Amniotic epithelial cell (primary cell): ENCODE data around the gene CWC22.
A peak's percentile ranks its signal among the peaks of the same experiment; 100 is the strongest.
"Not testable (repeated sequence)": the region's sequence is repeated elsewhere in the genome, so short reads cannot be mapped to it uniquely, and the experiment has no call there.

Source experiments
- DNase-seq: peaks from one replicate; pipeline ENCODE4 v3.0.0-alpha.2; 2010; ENCODE audit warnings: low read depth

Gene CWC22

GRCh38 chr2:180003073-180003472 lies 4.0 kb downstream of the CWC22 start:
- no peak for DNase-seq

GRCh38 chr2:180002198-180002770 lies 4.8 kb downstream of the CWC22 start:
- no peak for DNase-seq

DNA sequence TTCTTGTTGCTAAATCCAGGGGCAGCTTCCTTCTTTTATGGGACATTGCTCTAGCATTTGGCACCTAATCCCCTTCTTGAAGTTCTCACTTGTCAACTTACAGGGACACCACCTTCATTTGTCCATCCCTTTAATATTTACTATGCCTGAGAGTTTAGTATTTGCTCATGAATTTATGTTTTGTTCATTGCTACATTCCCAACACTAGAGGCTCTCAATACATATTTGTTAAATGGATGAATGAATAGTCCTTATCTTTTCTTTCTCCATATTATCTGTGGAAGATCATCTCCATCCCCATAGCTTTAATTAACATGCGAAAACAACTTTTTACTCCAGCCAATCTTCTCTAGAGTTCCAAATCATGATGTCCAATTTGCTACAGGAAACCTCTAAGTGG lies 5.4 kb downstream of the CWC22 start:
- no peak for DNase-seq

GRCh38 chr2:180000434-180000833 lies 6.7 kb downstream of the CWC22 start:
- DNase-seq: peak; percentile 57

- no peak for DNase-seq
Measured at GRCh38 chr2:179999000-179999399, 8.1 kb downstream of the CWC22 start.

GRCh38 chr2:179995741-179996515 lies 11.2 kb downstream of the CWC22 start:
- no peak for DNase-seq

DNA sequence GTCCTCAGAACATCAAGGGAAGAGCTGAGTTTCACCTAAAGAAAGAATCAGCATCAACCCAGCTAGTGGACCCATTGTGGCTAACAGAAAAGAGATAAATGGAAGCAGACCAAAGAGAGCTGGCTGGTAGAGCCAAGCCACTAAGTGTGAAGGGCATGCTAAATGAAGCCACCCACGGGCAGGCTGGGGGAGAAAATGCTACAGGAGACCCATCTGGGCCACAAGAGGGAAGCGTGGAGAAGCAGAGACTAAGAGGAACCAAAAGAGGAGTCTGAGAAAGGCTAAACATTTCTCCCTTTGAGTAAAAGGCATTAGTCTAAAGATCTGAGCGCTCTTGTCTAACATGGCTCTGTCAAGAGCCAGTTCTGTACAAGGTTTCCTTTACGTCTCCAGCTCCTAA lies 15.8 kb downstream of the CWC22 start:
- no peak for DNase-seq

GRCh38 chr2:179990676-179991317 lies 16.3 kb downstream of the CWC22 start:
- no peak for DNase-seq

DNA sequence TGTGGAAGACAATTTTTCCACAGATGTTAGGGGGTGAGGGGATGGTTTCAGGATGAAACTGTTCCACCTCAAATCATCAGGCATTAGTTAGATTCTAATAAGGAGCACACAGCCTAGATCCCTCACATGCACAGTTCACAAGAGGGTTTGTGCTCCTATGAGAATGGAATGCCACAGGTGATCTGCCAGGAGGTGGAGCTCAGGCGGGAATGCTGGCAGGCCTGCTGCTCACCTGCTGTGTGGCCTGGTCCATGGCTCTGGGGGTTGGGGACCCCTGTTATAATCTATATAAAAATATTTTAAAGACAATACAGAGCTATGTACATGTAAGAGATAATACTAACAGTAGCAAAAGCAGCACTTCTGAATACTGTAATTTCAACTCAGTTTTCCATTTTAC lies 19.2 kb downstream of the CWC22 start:
- no peak for DNase-seq

- no peak for DNase-seq
Measured at GRCh38 chr2:179985163-179985820, 21.8 kb downstream of the CWC22 start.

DNA sequence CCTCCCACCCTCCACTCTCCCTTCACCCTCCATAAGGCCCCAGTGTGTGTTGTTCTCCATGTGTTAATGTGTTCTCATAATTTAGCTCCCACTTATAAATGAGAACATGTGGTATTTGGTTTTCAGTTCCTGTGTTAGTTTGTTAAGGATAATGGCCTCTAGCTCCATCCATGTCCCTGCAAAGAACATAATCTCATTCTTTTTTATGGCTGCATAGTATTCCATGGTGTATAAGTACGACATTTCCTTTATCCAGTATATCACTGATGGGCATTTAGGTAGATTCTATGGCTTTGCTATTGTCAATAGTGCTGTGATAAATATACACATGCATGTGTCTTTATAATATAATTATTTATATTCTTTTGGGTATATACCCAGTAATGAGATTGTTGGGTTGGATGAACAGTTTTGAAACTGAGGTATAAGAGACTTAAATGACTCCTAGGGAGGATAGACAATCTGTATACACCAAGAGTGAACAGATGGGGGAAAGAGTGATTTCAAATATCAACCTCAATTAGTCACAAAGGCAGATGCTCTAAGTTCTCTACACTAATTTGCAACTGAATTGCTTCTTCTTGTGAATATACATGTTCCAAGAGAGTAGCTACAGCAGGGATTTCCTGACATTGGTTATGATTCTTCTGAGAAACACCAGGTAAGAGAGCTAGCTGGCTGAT lies 23.7 kb downstream of the CWC22 start:
- no peak for DNase-seq

- DNase-seq: peak; percentile 41
Measured at GRCh38 chr2:179981085-179981484, 26.0 kb downstream of the CWC22 start.

DNA sequence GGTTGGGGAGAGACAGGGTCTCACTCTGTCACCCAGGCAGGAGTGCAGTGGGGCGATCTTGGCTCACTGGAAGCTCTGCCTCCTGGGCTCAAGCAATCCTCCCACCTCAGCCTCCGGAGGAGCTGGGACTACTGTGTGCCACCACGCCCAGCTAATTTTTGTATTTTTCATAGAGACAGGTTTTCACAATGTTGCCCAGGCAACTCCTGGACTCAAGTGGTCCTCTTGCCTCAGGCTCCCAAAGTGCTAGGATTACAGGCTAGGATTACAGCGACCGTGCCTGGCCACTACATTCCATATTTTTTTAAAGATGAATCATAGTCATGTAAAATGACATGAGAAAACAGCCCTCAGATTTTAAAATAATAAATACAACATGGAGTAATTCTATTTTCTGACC lies 32.3 kb downstream of the CWC22 start:
- peak; percentile 12 for DNase-seq

DNA sequence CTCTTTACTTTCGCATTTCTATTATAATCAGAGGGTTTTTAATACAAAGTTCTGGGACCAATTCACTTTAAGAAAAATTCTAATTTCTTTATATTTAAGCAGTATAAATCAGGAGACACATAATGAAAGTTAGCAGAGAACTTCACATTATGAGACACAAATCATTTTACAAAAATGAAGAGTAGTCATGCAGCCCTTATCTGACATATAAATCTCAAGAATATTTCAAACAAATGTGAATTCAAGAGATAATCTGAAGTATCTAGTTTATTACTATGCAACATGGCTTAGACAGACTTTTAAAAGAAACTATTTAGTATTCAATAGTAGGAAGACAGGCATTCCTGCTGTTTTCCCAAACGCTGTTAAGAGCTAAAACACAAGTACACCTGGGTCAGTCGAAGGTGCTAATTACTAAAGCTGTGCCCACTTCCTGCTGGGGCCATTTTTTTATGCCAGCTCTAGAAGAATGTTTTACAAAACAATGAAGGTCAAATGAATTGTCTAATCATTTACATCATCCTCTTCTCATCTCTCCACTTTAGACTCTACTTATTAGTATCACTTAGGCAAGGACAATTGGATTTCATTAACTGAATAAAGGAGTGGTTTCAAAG lies 40.2 kb downstream of the CWC22 start:
- DNase-seq: peak; percentile 13

DNA sequence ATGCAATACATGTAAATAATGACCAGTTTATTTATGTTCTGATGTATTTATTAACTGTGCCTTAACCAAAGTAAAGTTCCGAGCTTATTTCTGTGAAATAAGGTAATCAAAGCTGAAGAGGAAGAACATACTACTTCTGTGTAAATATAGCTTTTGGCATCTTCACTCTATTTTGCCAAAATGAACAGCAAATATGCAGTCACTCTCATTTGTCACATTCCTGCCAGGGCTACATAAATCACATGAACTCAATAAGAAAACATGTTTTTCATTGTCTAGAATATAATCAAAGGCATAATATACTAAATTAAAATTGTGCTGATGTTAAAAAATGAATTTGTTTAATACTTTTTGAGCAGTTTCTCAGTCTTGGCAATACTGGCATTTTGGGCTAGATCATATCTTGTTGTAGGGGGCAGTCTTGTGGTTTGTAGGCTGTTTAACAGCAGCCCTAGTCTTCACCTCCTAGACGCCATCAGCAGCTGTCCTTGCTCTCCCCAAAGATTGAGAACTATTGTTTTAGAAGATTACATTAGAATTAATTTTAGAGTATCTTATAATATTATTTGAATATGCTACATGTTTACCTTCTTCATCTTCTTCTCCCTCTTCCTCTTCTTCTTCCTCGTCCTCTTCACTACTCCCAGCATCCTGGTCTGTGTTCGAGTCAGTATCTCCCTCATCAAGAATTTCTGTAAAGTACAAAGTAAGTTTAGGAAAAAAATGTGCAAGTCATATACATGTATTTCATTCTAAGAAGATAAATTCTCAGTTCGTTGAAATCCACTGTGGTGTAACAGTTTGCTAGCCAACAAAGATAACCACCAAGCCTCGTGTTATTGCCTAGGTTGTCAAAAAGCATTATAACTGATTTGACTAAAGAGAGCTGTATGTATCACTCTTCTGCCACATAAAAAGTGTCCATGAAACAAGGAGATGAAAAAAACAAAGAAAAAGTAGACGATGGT lies 41.5 kb downstream of the CWC22 start:
- peak; percentile 41 for DNase-seq

DNA sequence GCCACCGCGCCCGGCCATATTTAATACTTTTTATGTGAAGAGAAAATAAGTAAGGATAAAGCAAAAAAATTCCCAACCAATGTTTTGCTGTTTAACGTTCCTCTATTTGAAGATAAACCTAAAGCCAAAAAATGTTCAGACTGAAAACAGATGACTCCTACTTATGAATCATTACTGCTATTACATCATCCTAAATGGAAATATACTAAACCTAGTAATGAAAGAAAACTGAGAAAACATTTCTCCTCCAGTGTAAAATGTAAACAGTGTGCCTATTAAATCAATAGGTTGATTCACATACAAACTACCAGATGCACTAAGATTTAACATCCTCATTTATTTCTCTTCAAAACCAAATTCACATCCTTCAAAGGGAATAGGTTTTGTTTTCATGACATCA lies 43.5 kb downstream of the CWC22 start:
- DNase-seq: peak; percentile 76

DNA sequence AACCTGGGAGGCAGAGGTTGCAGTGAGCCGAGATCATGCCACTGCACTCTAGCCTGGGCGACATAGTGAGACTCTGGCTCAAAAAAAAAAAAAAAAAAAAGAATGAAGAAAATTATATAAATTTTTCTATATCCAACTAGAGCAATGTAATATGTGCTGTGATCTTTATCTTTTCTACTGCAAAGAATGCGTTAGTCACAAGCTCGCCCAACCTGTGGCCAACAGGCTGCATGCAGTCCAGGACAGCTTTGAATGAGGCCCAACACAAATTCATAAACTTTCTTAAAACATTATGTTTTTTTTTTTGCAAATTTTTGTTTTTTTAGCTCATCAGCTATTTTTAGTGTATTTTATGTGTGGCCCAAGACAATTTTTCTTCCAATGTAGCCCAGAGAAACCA lies 48.8 kb downstream of the CWC22 start:
- not testable (repeated sequence) for DNase-seq

DNA sequence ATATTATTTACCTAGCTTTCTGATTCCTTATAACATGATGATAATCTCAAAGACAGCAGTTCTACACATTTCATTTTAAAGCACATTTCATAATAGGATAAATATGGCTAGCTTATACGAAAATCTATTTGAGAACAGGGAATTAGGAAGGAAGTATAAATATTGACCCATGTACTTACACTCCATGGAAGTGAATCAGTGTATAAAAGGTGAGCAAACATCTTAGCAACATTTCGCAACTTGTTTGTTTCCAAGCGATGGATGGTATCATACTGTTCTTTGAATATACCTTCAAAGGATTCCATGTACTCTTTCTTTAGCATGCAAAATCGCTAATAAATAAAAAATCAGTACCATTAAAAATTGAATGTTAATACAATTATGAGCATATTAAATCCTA lies 53.1 kb downstream of the CWC22 start:
- peak; percentile 10 for DNase-seq

GRCh38 chr2:179953359-179953758 lies 53.7 kb downstream of the CWC22 start:
- no peak for DNase-seq

- DNase-seq: no peak
Measured at GRCh38 chr2:179952658-179953057, 54.4 kb downstream of the CWC22 start.

DNA sequence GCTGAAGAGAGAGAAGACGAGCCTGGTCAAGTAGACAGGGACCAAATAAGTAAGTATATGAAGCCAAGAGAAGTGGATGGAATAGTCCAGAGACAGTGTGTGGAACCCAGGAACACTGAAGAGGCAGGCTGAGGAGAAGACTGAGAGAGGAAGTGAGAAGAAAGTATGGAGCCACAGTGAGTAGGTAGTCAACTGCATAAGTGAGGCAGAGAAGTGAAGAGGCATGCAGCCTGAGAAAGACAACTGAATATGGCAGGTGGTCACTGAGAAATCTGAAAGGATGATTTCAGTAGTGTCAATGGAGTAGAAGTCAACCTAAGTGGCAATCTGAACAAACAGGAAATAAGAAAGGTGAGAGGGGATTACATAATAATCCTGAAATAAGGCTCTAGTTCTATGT lies 55.4 kb downstream of the CWC22 start:
- no peak for DNase-seq
